ENCODE measurements around the gene LDHA. TPM values are rescaled to one million over a fixed set of nuclear protein-coding genes. Genes with fewer than 3 reads are reported as not detected.

The LDHA gene
- total and polyA plus RNA-seq, 9 of the 15 experiments (the other 6 are each of a cell fraction or from before 2014, with no cell fraction given) = 535 to 3,001 (median 926) TPM

DNA sequence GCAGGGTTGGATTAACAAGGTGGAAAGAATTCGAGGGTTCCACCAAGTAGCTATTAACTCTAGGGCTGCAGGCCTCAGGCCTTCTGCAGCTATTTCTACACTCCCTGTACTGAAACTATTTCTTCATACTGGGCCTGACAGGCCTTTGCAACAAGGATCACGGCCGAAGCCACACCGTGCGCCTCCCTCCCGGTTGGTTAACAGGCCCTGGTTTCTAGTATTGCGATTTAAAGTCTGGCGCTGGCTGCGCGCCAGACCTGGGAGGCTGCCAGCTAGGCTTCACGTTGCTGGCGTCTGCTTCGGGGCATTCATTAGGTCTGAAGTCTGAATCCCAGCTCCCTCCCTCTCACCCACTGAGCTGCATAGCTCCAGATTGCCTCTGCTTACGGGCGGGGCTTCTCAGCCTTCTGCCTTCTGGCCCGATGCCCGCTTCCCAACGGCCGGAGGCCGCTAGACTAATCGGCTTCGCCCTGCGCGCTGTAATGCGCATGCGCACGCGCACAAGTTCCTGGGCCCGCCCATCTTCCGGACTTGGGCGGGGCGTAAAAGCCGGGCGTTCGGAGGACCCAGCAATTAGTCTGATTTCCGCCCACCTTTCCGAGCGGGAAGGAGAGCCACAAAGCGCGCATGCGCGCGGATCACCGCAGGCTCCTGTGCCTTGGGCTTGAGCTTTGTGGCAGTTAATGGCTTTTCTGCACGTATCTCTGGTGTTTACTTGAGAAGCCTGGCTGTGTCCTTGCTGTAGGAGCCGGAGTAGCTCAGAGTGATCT, 1.6 kb downstream of the LDHA start (continued):
- TF ChIP-seq CHD1 (IDR thresholded peaks at IDR 0.05; ENCODE audit: low read length) (no peak), ZNF184 (CRISPR knock-in tag; IDR thresholded peaks at IDR 0.05) (no peak), ILK (tag; IDR thresholded peaks at IDR 0.05; ENCODE audit: borderline replicate concordance, low read depth) (no peak), NCOR1 (IDR thresholded peaks at IDR 0.05) (no peak), KLF10 (CRISPR knock-in tag; IDR thresholded peaks at IDR 0.05) (no peak), SIN3B (IDR thresholded peaks at IDR 0.05; ENCODE audit: low read depth) (no peak), DDX20 (tag; IDR thresholded peaks at IDR 0.05; ENCODE audit: low read depth) (no peak), SMAD1 (IDR thresholded peaks at IDR 0.05; ENCODE audit: low read depth, low read length, partially characterized antibody) (peak; percentile 86), TOE1 (IDR thresholded peaks at IDR 0.05; ENCODE audit: borderline replicate concordance) (no peak), TOE1 (CRISPR knock-in tag; IDR thresholded peaks at IDR 0.05; ENCODE audit: borderline replicate concordance, low read depth) (no peak), CBFB (CRISPR knock-in tag; IDR thresholded peaks at IDR 0.05) (no peak), BRD9 (IDR thresholded peaks at IDR 0.05; ENCODE audit: low read depth, partially characterized antibody) (no peak), CBX8 (IDR thresholded peaks at IDR 0.05; ENCODE audit: borderline replicate concordance, extremely low read depth, low read depth, low read length, poor library complexity, severe bottlenecking) (no peak), BRD4 (IDR thresholded peaks at IDR 0.05) (no peak)
- TF ChIP-seq, protein P1, sequence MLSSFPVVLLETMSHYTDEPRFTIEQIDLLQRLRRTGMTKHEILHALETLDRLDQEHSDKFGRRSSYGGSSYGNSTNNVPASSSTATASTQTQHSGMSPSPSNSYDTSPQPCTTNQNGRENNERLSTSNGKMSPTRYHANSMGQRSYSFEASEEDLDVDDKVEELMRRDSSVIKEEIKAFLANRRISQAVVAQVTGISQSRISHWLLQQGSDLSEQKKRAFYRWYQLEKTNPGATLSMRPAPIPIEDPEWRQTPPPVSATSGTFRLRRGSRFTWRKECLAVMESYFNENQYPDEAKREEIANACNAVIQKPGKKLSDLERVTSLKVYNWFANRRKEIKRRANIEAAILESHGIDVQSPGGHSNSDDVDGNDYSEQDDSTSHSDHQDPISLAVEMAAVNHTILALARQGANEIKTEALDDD (IDR thresholded peaks at IDR 0.05) = peak; percentile 40; the same call in 1 of the 2 replicates
- TF ChIP-seq, protein P2, sequence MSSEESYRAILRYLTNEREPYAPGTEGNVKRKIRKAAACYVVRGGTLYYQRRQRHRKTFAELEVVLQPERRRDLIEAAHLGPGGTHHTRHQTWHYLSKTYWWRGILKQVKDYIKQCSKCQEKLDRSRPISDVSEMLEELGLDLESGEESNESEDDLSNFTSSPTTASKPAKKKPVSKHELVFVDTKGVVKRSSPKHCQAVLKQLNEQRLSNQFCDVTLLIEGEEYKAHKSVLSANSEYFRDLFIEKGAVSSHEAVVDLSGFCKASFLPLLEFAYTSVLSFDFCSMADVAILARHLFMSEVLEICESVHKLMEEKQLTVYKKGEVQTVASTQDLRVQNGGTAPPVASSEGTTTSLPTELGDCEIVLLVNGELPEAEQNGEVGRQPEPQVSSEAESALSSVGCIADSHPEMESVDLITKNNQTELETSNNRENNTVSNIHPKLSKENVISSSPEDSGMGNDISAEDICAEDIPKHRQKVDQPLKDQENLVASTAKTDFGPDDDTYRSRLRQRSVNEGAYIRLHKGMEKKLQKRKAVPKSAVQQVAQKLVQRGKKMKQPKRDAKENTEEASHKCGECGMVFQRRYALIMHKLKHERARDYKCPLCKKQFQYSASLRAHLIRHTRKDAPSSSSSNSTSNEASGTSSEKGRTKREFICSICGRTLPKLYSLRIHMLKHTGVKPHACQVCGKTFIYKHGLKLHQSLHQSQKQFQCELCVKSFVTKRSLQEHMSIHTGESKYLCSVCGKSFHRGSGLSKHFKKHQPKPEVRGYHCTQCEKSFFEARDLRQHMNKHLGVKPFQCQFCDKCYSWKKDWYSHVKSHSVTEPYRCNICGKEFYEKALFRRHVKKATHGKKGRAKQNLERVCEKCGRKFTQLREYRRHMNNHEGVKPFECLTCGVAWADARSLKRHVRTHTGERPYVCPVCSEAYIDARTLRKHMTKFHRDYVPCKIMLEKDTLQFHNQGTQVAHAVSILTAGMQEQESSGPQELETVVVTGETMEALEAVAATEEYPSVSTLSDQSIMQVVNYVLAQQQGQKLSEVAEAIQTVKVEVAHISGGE (CRISPR knock-in tag; IDR thresholded peaks at IDR 0.05) = no peak
- TF ChIP-seq, protein P3, sequence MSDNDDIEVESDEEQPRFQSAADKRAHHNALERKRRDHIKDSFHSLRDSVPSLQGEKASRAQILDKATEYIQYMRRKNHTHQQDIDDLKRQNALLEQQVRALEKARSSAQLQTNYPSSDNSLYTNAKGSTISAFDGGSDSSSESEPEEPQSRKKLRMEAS (CRISPR knock-in tag; IDR thresholded peaks at IDR 0.05) = no peak; the same call in 1 of the 2 replicates
- TF ChIP-seq, protein P4, sequence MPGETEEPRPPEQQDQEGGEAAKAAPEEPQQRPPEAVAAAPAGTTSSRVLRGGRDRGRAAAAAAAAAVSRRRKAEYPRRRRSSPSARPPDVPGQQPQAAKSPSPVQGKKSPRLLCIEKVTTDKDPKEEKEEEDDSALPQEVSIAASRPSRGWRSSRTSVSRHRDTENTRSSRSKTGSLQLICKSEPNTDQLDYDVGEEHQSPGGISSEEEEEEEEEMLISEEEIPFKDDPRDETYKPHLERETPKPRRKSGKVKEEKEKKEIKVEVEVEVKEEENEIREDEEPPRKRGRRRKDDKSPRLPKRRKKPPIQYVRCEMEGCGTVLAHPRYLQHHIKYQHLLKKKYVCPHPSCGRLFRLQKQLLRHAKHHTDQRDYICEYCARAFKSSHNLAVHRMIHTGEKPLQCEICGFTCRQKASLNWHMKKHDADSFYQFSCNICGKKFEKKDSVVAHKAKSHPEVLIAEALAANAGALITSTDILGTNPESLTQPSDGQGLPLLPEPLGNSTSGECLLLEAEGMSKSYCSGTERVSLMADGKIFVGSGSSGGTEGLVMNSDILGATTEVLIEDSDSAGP (CRISPR knock-in tag; IDR thresholded peaks at IDR 0.05) = no peak
